Measurements from ENCODE around the gene LZTFL1.

LZTFL1 gene

DNA sequence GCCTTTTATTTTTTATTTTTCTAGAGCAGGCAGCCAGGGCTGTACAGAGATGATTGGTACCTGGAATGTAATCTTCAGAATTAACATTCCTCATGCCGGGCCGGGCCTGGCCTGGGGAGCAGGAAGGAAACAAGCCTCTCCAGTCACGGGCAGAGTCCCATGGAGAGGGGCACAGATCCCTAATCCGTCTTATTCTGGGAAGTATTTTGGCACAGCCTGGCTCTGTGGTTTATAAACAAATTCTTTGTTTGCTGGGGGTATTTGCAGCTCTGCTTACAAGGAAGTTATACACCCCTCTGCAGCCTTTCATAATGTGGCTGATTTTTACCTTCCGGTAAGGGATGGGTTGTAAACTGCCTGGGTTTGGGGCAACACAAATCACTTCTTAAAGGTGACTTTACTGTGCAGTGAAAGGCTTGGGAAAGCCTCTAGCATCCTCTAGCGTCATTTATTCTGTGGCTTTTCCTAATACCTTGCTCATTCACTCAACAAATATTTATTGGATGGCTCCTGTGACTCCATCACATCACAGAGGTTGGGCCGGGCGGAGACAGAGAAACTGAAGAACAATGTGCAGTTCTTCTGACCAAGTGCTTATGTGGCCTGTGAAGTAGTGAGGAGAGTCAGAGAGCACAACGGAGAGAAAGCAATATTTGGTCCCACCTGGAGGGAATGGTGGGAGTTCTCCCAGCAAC is 48.3 kb downstream of the LZTFL1 start:
- no peak for DNase-seq (ENCODE audit: extremely low read depth, low read depth)
- TF ChIP-seq, protein P1, sequence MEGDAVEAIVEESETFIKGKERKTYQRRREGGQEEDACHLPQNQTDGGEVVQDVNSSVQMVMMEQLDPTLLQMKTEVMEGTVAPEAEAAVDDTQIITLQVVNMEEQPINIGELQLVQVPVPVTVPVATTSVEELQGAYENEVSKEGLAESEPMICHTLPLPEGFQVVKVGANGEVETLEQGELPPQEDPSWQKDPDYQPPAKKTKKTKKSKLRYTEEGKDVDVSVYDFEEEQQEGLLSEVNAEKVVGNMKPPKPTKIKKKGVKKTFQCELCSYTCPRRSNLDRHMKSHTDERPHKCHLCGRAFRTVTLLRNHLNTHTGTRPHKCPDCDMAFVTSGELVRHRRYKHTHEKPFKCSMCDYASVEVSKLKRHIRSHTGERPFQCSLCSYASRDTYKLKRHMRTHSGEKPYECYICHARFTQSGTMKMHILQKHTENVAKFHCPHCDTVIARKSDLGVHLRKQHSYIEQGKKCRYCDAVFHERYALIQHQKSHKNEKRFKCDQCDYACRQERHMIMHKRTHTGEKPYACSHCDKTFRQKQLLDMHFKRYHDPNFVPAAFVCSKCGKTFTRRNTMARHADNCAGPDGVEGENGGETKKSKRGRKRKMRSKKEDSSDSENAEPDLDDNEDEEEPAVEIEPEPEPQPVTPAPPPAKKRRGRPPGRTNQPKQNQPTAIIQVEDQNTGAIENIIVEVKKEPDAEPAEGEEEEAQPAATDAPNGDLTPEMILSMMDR (IDR thresholded peaks at IDR 0.05; ENCODE audit: low read depth, low read length), result no peak

DNA sequence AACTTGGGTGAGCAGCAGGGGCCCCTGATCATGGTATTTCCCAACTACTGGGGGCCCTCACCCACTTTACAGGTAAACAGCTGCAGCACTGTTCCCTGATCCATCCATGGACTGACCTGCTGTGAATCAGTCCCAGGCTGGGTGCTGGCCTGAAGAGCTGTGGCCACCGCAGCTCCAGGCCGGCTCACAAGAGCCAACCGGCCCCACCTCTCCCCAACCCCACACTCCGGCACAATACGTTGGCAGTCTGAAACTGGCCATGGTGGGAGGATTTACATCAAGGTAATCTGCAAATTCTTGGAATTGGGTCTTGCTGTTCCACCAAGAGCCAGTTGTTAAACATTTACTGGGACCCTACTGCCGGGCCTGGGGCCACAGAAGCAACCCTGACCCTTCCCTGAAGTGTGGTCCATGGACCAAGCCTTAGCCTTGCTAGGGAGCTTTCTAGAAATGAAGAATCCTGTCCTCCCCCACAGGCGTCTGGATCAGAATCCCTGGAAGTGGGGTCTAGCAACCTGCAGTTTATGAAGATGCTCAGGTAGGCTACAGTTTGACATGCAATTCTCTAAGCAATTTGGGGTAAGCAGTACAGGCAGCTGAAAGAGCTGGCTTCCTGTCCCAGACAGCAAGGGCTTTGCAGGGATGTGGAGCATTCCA is 49.3 kb downstream of the LZTFL1 start:
- TF ChIP-seq, protein P1 (IDR thresholded peaks at IDR 0.05; ENCODE audit: low read depth, low read length), result no peak
- no peak for DNase-seq (ENCODE audit: extremely low read depth, low read depth)

DNA sequence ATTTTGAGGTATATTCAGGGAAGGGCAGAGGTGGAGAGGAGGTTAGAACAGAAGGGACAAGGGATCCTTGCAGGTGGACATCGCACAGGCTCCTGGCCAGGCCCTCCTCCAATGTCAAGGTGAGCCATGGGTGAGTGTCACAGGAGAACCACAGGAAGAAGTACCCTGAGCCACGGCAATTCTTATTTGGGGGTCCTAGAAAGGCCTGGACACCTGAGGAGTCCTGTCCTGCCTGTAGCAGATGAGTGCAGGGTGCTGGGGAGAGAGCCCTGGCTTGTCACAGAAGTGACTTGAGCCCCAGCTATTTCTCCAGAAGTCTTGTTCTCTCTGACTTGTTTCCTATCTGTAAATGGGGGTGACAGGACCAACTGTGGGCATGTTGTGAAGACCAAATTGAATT is 49.9 kb downstream of the LZTFL1 start:
- no peak for DNase-seq (ENCODE audit: extremely low read depth, low read depth)
- TF ChIP-seq, protein P1 (IDR thresholded peaks at IDR 0.05; ENCODE audit: low read depth, low read length), result no peak

DNA sequence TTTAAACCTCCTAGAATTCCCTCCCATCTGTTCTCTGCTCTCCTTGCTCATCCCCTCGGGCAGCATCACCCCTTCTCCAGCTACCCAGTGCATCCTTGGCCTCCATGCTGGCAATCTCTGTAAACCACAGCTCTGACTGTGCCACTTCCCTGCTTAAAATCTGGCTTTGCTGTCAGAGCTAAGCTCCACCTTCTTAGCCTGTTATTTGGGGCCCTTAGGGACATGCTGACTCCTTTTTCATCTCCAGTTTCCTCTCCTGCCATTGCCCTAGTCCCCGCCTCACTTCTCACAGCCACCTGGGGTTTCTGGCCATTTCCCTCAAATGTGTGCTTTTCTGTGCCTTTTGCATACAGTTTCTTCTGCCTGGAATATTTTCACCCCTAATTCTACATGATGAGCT is 51.3 kb downstream of the LZTFL1 start:
- TF ChIP-seq, protein P1 (IDR thresholded peaks at IDR 0.05; ENCODE audit: low read depth, low read length), result no peak
- no peak for DNase-seq (ENCODE audit: extremely low read depth, low read depth)

DNA sequence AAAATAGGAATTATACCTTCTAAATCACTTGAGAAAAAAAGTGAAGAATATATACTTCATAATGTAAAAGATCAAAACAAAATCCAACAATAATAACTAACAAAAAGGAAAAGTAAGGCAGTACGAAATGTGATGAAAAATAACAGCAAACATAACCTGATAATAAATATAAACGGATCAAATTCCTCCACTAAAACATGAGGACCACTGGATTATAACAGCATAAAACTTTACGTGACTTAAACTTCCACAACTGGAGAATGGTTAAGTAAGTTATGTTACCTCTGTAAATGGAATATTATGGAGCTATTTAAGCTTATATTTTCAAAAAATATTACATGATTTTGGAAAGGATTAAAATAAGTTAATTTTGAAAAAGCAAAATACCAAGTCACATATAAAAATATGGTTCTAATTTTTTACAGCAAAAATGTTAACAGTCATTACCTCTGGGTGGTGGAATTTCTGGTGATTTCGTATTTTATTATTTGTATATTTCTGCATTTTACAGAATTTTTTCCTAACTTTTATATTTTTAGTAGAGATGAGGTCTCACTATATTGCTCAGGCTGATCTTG is 52.6 kb downstream of the LZTFL1 start:
- no peak for DNase-seq (ENCODE audit: extremely low read depth, low read depth)
- TF ChIP-seq, protein P1 (IDR thresholded peaks at IDR 0.05; ENCODE audit: low read depth, low read length), result no peak

DNA sequence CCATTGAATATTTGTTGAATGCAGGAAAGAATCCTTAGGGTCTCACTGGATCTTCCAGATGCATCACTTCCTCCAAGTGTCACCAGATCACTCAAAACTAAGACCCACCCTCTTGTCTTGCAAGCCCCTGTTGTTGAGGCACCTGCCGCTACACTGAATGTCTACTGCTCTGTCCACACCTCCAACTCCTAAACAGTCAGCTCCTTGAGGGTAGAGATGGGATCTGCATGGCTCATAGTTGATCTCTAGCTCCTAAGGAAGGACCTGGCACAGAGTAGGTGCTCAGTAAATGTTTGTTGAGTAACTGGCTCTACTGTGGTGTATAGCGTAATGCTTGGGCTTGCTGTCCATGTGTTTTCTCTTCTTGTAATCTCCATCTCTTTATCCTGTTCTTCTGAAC is 54.4 kb downstream of the LZTFL1 start:
- DNase-seq (ENCODE audit: extremely low read depth, low read depth), result no peak
- TF ChIP-seq, protein P1 (IDR thresholded peaks at IDR 0.05; ENCODE audit: low read depth, low read length), result no peak

DNA sequence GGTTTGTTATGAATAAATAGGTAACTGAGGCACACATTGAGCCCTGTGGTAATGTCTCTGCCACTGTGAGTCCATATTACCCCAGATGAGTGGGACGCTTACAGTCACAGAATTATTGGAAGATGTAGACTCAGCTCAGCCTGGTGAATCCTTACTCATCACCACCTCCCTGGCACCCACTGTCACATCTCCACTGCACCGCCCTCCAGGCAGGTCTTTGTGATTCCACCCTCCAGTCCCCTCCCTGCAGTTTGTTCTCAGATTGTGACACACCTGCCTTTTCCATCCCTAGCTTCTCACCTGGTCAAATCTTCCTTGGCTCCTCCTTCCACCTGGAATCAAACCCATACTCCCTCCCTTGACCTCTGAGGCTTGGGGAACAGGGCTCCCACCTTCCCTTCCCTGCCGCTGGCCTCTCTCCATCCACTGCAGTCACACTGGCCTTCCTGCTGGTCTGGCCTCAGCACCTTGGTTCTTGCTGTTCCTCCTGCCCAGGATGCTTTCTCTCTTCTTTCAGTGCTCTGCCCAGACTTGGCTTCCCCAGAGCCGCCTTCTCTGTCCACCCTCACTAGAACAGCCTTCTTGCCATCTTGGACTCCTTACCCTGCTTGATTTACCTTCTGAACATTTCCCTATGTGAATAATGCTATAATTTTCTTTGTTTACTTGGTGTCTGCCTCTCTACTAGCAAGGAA is 55.0 kb downstream of the LZTFL1 start:
- no peak for DNase-seq (ENCODE audit: extremely low read depth, low read depth)
- TF ChIP-seq, protein P1 (IDR thresholded peaks at IDR 0.05; ENCODE audit: low read depth, low read length), result no peak
